NCI-H748 (cell line): Measurements from ENCODE around the gene GNG8.

ENCODE experiments used
- DNase-seq: peaks from one replicate; lab custom pipeline; 2025; ENCODE audit not compliant: unreplicated experiment; lab: John Stamatoyannopoulos, UW

The GNG8 gene

DNA sequence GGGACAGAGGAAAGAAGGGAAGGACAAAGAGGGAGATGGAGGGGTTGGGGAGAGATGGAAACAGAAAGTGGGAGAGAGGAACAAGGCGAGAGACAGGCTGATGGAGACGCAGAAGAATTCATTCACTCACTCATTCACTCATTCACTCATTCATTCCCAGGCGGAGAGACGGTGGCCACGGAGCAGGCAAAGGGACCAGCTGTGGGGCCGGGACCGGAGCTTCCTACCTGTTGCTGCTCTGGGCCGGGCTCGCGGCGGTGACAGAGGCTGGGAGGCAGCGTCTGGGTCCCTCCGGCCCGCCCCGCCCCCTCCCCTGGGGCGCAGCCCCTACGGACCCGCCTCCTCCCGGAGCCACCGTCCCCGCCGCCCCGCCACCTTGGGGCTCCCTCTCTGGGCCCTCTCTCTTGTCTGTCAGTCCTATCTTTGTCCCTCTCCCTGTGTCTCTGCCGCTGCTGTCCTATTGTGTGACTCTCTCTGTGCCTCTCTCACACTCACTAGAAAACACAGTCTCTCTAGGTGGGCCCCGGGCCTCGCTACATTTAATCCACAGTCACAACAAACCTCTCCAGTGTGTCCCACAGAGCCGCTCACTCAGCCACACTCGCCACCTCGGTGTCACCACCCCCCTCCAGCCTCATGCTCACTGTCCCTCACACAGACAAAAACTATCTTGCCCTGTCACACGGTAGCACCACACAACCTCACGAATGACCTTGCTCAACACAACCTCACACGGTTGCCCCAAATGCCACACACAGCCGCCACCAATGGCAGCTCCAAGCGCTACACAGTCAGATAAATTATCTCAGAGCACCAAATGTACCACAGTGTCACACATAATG is at the start of gene GNG8:
Gene GNG8 (minus strand): TSS at position 283 of the 842 bp plus-strand sequence. CDS start 1,520 bp downstream, outside the sequence.
- DNase-seq = peak; percentile 24

DNA sequence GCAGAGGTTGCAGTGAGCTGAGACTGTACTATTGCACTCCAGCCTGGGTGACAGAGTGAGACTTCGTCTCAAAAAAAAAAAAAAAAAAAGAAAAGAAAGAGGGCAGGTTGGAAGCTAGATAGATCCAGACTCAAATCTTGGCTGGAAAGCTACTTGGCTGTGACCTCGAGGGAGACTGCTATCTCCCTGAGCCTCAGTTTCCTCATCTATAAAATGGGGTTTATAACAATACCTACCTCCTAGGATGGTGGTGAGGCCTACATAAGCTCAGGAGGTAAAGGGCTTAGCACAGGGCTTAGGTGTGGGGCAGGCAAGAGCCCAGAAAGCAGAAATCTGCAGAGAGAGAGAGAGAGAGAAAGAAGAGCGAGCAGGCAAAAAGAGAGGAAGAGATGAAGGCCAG is 49.2 kb upstream of the GNG8 start:
- DNase-seq = no peak

DNA sequence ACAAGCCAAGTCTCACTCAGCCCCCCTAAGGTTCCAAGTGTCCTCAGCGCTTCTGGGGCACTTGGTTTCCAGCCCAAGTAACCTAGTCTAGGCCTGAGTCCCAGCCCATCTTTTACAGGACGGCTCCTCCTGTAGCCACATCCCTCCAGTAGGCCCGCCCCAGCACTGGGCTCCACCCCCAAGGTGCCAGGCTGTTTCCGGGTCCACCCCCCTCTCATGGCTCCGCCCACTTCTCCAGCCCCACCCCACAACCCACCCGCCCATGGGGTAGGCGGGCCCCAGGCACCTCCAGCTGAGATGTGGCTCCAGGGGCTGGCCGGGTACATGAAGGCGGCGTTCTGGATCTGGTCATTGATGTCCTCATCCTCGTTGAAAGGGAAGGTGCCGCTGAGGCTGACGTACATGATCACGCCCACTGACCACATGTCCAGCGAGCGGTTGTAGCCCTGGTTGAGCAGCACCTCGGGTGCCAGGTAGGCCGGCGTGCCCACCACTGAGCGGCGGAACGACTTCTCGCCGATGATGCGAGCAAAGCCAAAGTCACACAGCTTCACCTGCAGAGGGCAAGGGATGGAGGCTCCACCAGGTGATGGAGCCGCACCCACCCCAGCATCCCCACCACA is 42.2 kb upstream of the GNG8 start:
- no peak for DNase-seq

DNA sequence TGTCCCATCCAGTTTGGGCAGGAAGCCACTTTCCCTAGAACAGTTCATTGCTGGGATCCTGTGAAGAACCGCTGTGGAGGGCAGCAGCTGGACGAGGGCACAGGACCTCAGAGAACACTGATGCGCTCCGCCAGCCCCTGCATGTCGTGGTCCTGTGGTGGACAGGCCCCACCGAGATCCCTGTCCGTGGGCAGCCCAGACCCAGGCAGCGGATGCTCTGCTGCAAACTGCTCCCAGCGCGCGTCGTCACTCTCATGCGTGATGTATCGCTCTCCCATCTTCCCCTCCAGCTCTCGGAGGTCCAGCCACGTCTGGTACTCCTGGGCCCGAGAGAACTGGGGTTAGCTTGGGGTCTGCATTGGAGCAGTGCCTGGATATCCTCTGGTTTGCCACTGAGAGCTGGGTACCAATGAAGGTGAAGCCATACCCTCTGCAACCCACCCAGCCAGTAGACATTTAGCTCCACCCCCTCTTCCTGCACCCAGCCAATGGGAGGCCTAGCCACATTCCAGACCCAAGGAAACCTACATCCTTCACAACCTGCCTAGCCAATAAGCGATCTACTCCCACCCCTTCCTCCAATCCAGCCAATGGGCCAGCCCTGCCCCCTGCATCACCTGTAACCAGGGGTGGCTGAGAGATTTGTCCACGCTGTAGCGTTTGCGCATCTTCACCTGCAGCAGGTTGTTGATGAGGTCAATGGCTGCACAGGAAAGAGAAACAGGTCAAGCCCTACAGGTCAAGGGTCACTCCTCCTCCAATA is 38.6 kb upstream of the GNG8 start:
- DNase-seq = no peak

DNA sequence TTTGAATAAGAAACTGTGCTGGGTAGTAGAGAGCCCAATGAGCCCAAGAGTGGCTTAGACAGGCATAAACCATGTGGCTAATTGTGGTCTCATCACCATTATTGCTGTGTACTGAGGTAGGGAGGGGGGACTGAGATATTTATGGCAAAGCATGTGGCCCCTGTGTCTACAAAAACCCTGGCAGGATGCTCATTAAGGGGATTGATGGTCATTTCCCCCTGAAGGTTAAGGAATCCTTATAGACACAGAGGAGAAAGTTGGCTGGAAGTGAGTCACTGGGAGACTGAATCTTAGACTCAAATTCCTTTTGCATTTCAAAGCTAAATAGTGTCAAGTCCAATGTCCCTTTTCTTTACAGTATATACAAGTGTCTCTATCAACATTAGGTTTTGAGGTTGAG is 34.8 kb upstream of the GNG8 start:
- no peak for DNase-seq

DNA sequence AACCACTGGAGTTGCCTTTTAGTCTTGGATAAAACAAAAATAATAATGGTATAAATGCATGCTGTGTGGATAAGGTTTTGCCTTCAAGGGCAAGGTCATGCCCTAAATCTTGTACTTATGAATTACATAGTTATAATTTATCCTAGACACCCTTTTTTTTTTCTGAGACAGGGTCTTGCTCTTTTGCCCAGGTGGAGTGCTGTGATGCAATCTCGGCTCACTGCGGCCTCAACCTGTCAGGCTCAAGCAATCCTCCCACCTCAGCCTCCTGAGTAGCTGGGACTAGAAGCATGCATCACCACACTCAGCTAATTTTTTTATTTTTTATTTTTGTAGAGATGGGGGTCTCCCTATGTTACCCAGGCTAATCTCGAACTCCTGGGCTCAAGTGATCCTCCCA is 32.7 kb upstream of the GNG8 start:
- no peak for DNase-seq

DNA sequence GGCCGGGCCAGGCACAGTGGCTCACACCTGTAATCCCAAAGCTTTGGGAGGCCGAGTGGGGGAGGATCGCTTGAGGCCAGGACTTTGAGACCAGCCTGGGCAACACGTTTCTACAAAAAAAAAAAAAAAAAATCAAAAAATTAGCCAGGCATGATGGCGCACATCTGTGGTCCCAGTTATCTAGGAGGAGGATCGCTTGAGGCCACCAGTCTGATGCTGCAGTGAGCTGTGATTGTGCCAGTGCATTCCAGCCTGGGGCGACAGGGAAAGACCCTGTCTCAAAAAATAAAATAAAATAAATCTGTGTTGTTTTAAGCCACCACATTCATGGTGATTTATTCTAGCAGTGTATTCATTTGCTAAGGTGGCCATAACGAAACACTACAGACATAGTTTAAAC is 29.1 kb upstream of the GNG8 start:
- no peak for DNase-seq

DNA sequence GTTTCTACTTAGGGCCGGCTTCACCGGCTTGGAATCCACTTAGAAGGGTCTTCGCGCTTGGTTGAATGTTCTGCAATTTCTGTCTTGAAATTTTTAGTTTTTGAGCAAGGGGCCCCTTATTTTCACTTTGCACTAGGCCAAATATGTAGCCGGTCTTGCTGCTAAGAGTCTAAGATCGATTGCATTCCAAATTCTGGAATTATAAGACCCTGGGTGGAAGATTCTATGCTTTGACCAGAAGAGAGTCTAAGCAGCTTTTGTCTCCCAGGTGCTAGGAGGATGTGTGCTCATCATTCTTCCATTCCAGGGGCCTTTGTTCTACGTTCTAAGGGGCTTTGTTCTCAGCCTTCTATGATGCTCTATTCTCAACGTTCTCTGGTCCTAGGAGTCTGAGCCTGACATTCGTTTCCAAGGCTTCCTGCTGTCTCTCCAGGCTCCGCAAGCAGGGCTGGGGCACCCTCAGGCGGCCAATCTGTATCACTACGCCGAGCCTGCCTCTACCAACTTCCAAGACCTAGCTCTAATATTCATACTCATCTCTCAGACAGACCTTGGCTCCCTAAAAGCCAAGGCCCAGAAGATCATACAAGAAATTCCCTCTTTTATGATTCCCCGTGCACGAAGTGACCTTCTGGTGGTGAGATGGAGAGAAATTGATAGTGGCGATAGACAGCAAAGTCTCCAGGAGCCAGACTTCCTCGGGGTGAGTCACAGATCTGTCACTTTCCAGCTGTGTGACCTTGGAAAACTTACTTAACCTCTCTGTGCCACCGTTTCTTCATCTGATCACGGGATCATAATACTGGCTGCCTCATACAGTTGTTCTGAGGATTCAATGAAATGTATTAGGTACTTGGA is 26.0 kb upstream of the GNG8 start:
- DNase-seq = peak; percentile 95

DNA sequence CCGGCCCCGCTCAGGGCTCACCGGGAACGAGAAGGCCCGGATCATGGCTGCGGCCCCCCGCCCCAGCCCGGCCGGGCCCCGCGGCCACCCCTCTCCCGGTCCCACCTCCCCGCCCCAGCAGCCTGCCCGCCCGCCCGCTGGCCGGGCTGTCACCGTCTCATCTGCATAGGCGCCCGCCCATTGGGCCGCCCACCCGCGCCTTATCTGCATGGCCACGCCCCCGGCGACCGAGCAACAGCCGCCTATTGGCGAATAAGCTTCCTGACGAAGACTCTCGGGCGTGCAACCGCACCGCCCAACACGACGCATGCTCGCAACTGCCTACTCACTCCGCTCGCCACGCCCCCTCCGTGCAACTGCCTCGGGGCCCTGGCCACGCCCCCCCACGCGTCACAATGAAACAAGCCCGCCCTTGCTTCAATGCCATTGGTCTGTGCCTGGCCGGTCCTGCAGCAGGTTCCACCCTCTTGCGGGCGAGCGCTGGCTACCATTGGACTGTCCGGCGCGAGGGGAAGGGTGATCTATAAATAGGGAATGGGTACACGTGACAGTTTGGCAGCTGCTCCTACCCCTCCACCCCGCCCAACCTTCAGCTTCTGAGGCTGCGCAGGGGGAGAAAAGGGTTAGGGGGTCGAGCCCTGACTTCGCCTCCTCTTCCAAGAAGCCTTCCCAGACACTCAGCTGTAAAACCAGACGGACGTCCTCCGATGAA is 25.2 kb upstream of the GNG8 start, which contains the start of gene DACT3:
Gene DACT3 (minus strand): TSS at position 163 of the 712 bp plus-strand sequence. CDS start 118 bp downstream, at position 45.
- DNase-seq = peak; percentile 100

DNA sequence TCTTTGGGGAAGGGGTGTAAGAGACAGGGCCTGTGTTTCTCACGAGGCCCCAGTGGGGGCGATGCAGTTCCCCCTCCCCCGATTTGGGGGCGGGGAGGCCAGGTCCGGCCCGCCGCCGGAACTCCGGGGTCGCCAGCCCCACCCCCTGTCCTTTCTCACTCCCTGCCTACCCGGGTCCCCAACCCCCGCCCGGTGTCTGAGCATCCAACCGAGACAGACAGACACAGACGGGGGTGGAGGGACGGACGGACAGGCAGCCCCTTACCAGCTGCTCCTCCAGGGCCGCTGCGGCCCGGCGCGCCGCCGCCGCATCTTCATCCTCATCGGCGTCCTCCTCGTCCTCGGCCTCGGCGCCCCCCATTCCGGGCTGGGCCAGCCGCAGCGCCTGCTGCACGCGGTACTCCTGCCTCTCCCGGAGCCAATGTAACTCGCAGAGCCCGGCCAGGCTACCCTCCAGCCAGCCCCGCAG is 24.6 kb upstream of the GNG8 start:
- no peak for DNase-seq

DNA sequence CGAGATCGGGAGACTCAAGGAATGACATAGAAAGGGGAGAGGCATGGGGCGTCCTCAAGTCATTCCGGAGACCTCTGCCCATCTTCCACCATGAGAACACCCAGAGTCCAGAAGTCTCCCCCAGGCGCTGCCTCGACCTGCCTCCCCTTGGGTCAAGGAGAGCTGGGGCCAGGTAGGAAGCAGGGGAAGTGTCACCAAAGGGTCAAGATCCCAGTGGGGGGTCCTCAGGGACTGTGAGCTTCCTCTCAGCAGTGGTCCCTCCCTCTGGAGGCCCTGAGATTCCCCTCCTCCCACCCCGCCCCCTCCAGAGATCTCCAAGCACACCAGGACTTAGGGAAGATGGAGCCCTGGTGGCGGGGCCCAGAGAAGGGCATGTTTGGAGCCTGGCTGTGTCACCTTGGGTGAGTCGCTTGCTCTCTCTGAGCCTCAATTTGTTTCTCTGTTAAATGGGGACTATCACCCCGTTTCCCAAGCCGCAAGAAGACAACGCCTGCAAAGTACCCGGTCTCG is 24.1 kb upstream of the GNG8 start:
- DNase-seq = no peak

DNA sequence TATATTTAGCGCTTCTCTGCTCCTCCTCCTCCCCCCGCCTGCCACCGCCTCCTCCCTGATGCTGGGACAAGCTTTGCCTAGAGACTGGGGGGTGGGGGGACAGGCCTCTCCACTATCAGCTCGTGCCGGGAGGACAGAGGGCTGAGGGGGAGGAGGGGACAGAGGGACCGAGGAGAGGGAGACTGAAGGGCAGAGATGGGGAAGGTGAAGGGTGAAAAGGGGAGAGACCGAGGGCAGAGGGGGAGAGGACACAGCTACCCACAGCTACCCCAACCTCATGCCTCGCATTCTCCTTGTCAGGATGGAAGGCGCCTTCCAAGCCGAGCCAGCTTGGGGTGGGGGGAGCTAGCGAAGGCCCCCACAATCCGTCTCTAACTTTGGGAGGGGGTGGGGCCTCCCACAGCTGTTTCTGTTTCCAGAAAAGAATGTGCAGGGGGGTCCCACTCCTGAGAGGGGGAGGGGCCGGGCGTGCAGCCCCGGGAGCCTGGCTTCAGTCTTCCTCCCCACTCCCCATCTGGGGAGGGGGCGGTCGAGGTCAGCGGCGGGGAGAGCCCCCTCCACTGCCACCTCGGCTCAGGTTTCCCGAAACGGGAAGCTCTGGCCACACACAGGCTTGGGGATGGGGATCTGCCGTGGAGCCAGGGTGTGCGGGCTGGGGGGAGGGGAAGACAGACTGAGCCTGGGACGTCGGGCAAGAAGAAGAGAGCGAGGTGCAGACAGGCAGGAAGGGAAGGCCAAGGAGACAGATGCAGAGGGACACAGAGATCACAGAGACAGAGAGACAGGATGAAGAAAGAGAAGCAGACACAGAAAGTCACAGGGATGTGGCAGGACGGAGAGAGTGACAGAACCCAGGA is 23.4 kb upstream of the GNG8 start:
- DNase-seq = no peak

DNA sequence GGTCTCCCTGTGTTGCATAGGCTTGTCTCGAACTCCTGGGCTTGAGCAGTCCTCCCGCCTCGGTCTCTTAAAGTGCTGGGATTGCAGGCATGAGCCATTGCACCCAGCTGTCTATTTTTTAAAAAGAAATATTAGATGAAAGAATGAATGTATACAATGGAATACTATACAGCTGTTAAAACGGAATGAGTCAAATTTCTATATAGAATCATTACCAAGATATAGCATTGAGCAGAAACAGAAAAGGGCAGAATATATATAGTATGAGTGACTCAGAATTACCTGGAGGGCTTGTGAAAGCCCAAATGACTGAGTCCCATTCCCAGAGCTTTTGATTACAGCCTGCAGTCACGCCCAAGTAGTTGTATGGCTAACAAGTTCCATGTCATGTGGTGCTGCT is 20.5 kb upstream of the GNG8 start:
- DNase-seq = no peak

DNA sequence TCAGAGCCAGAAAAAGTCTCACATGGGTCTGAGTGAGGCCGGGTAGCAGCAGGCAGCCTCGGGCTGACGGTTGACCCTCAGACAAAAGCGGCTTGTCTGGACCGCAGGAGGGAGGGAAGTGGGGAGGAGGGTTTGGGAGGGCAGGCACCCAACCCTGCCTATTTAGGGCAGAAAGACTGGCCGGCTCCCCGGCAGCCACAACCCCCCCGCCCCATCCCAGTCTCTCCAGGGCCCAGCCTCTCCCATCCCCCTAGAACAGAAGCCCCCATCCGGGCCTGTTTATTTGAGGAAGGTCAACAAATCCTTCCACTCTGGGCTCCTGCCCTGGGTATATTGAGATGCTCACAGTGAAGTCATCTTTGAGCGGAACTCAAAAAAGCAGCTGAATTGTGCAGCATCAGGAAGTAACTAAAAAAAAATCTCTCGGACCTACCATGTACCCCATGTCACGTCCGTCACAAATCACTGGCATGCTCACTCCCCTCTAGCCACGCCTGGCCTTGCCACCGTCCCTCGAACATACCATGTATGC is 18.7 kb upstream of the GNG8 start:
- DNase-seq = no peak

DNA sequence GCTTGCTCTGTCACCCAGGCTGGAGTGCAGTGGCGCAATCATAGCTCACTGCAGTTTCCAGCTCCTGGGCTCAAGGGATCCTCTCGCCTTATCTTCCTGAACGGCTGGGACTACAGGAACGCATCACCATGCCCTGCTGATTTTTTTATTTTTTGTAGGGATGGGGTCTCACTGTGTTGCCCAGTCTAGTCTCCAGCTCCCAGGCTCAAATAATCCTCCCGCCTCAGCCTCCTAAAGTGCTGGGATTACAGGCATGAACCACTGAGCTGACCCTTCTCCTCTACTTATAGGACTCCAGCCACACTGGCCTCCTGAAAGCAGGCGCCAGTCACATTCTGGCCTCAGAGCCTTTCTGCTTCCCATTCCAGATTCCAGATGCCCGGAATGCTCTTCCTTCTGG is 14.4 kb upstream of the GNG8 start:
- DNase-seq = no peak

DNA sequence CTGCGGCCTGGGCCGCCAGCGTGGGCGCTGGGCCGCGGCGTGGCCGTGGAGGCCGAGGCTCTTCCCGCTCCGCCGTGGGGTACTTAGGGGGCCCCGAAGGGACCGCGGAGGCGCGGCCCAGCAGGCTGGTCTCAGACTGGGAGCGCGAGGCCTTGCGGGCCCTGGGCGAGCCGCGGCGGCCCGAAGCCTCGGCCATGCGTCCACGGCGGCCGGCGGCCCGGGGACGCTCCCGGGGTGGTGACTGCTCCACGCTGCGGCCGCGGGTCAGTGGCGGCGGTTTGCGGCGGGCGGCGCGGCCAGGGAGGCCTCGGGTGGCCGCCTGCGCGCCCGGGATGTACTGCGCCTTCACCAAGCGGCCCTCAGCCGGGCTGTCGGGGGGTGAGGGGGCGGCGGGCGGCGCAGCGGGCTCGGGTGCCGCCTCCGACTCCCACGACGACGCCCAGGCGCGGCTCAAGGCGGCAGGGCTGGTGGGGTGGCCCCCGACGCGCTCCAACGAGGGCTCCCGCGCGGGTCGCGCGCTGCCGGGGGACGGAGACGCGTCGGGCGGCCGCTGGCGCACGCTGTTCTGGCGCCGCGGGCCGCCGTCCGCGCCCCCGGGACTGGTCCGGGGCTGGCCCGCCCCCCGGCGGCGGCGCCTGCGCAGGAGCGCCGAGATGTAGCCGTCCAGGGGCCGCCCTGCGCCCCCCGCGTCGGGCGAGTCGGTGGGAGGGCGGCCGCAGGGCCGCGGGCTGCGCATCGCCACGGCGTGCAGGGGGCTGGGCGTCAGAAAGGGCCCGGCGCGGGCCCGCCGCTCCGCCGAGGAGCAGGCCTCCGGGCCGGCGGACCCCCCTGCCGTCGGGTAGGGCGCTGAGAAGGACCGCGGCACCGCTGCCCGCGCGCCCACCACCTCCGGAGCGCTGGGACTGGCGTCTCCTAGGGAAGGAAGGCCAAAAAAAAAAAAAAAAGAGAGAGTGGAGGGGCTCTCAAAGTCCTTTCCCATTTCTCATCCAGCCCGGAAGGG is 13.3 kb upstream of the GNG8 start:
- no peak for DNase-seq
